Measurements from ENCODE around the gene GRAMD1B.

Gene GRAMD1B

DNA sequence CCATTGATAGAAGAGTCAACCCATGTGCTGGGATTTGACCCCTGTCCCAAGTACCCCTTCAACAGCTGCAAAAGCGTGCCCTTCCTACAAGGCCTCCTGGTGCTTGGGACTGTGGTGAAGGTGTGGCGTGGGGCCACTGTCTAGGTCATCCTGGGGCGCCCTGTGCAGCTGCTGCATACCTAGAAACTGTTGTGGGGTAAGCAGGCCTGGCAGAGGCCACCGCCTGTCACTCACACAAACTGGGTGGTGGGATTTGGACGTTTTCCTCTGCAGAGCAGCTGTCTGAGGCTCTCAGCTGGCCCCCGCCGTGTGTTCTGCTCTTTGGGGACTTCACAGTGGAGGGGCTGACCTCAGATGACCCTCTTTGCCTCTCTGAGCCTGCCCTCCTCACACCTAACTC, 154.7 kb downstream of the GRAMD1B start:
- DNase-seq (ENCODE audit: extremely low read depth in 1 of 2, low read depth in 1 of 2): no peak

DNA sequence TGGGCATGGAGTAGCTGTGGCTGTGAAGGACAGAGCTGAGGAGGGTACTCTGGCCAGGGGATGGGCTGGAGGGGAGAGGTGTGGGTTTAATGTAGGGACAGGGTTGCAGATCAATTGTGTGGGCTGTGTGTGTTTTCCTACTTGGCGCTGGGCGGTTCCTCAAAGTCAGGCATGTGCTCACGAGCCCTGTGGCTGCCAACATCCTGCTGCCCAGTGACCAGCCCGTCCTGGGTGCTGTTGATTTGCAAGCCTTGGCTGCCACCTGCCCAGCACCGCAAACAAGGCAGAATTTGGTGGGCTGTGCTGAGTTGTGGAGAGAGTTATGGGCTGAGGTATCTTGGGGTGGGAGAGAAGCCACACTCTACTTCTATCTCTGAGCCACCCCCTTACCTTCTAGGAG, 155.1 kb downstream of the GRAMD1B start:
- DNase-seq (ENCODE audit: extremely low read depth in 1 of 2, low read depth in 1 of 2): no peak

DNA sequence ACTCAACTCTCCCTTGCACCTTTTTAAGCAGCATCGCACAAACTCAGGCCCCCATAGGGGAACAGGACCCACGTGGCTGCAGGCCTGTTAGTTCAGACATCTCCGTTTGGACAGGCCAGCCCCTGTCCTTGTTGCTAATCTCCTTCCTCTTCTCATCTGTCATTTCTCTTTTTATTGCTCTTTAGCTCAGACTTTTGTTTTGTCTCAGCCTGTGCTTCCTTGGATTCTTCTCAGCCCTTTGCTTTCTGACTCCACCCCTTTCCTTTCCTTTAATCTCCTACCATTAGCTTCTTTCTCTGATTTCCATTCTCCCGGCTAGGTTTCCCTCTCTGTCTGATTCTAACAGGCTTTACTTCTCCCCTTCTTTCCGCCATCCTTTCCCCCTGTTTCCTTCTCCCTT, 155.6 kb downstream of the GRAMD1B start:
- DNase-seq (ENCODE audit: extremely low read depth in 1 of 2, low read depth in 1 of 2): no peak

- DNase-seq (ENCODE audit: extremely low read depth in 1 of 2, low read depth in 1 of 2): no peak
Measured at GRCh38 chr11:123586568-123586967, 156.5 kb downstream of the GRAMD1B start.

DNA sequence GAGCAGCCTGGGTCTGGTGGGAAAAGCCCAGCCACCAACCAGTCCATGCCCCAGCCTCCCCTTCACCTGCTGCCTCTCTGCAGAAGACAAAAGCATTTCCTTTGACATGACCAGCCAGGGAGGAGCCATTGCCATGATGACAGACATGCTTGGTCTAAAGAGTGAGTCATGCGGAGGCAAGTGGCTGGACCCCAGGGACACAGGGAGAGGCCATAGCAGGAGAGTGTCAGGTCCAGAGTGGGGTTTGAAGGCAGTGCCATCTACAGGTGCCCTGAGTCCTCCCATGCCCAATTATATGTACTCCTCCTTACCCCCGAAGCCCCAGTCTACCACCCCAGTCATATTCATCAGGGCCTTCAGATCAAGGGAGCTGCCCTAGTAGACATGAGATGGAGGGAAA, 157.0 kb downstream of the GRAMD1B start:
- DNase-seq (ENCODE audit: extremely low read depth in 1 of 2, low read depth in 1 of 2): no peak

- DNase-seq (ENCODE audit: extremely low read depth in 1 of 2, low read depth in 1 of 2): no peak
Measured at GRCh38 chr11:123587559-123587958, 157.5 kb downstream of the GRAMD1B start.

GRCh38 chr11:123588117-123588863, 158.2 kb downstream of the GRAMD1B start:
- no peak for DNase-seq (ENCODE audit: extremely low read depth in 1 of 2, low read depth in 1 of 2)

GRCh38 chr11:123588864-123589262, 158.8 kb downstream of the GRAMD1B start:
- DNase-seq (ENCODE audit: extremely low read depth in 1 of 2, low read depth in 1 of 2): no peak

GRCh38 chr11:123590296-123590912, 160.3 kb downstream of the GRAMD1B start:
- DNase-seq (ENCODE audit: extremely low read depth in 1 of 2, low read depth in 1 of 2): no peak

GRCh38 chr11:123593570-123593969, 163.5 kb downstream of the GRAMD1B start:
- DNase-seq (ENCODE audit: extremely low read depth in 1 of 2, low read depth in 1 of 2): no peak

DNA sequence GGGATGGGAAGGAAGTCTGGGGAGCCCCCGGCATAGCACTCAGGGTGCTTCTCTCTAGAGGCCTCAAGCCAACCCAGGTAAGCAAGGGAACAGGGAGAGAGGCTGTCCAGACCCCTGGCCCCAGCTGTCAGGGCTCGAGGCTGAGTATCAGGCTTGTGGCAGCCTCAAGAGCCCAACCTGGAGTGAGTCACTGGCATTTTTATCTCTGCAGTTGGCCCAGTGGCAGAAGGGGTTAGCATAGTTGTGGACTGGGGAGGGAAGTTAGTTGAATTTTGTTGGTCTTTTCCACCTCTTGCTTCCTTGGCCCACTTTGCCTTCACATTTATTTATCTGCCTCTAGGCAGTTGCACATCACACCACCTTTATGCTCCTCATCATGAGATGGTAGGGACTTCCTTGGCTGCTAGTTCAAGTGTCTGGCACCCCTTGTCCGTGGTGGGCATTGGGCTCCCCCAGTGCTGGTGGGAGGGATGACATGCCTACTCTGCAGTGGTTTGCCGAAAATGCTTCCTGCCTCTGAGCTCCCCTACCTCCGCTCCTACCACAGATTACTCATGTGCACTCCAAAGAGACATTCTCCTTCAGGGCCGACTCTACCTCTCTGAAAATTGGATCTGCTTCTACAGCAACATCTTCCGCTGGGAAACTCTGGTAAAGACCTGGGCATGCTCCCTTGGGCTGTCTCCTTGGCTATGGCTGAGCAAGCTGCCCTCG, 164.3 kb downstream of the GRAMD1B start:
- no peak for DNase-seq (ENCODE audit: extremely low read depth in 1 of 2, low read depth in 1 of 2)

GRCh38 chr11:123594921-123595320, 164.9 kb downstream of the GRAMD1B start:
- DNase-seq (ENCODE audit: extremely low read depth in 1 of 2, low read depth in 1 of 2): no peak

DNA sequence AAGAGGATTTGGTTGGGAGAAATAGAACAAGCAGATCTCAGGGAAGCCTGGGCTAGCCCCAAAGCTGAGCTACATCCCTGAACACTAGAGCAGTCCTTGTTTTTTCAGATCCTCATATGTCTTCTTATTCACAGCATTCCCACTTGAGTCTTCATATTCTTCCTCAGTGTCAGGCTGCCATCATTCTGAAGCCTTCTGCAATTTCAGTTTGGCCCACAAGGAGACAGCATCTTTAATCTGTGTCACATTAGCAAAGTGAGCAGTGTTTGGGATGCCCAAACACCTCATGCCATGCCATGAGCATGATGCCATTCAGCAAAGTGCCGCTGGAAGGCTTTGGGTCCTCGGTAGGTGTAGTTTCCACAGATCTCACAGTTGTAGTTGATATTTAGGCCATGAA, 167.8 kb downstream of the GRAMD1B start:
- DNase-seq (ENCODE audit: extremely low read depth in 1 of 2, low read depth in 1 of 2): no peak

- DNase-seq (ENCODE audit: extremely low read depth in 1 of 2, low read depth in 1 of 2): no peak
Measured at GRCh38 chr11:123601136-123601535, 171.1 kb downstream of the GRAMD1B start.

DNA sequence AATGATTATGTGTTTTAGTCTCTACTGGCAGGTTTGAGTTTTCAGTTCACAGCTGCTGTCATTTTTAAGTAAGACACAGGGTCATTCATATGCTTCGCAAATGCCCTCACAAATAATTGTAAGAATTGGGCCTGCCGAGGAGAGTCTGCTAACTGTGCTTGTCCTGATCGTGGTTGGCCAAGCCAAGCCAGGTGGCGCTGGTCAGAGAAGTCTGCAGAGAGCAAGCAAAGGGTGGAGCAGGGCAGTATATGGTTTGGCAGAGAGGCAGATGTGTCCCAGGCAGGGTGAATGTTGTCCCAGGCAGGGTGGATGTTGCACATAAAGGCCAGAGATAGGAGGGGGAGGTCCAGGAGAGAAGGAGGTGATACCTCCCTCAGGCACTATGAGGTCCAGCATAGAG, 171.7 kb downstream of the GRAMD1B start:
- no peak for DNase-seq (ENCODE audit: extremely low read depth in 1 of 2, low read depth in 1 of 2)

DNA sequence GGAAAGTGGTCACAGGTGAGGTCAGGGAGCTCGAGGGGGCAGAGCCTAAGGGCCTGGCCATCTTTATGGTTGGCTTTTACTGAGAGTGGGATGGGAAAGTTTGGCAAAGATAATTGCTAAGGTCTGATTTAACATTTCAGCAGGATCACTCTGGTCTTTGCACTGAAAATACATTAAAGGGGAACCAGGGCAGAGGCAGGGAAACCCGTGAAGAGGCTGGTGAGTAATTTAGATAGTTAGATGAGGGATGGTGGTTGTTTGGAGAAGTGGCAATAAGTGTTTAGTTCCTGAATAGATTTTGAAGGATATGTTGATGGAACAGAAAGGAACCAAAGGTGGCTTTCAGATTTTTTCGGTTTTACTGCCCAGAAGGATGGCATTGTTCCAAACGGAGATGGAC, 173.6 kb downstream of the GRAMD1B start:
- no peak for DNase-seq (ENCODE audit: extremely low read depth in 1 of 2, low read depth in 1 of 2)

- no peak for DNase-seq (ENCODE audit: extremely low read depth in 1 of 2, low read depth in 1 of 2)
Measured at GRCh38 chr11:123607781-123608180, 177.7 kb downstream of the GRAMD1B start.

- no peak for DNase-seq (ENCODE audit: extremely low read depth in 1 of 2, low read depth in 1 of 2)
Measured at GRCh38 chr11:123608371-123608770, 178.3 kb downstream of the GRAMD1B start.

DNA sequence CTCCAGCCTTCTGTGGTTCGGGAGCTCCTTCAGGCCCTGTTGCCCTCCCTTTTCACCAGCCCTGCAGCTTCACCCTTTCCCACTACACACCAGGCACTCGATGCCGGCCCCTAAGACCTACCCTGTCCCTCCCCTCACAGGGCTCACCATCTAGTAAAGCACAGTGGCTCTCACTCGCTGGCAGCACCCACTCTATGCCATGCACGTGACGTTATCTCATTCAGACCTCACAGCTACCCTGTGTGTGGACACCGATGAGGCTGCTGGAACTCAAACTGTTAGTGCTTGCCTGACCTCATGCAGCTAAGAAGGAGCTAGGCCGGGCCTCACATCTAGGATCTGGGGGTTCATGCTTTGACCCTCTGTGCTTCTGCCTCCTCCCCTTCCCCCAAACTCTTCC, 178.9 kb downstream of the GRAMD1B start:
- no peak for DNase-seq (ENCODE audit: extremely low read depth in 1 of 2, low read depth in 1 of 2)

- DNase-seq (ENCODE audit: extremely low read depth in 1 of 2, low read depth in 1 of 2): no peak
Measured at GRCh38 chr11:123611698-123612097, 181.6 kb downstream of the GRAMD1B start.

- no peak for DNase-seq (ENCODE audit: extremely low read depth in 1 of 2, low read depth in 1 of 2)
Measured at GRCh38 chr11:123616505-123617198, 186.6 kb downstream of the GRAMD1B start.

Measured in activated CD8-positive, alpha-beta memory T cell treated with anti-CD3 and anti-CD28 coated beads for 1 hour (primary cell).